SU-DHL-6 (cell line): ENCODE measurements around the gene SYNGR2.

Experiments
- EZH2phosphoT487 ChIP-seq: fragments of 200-600 bp; sonication (generic), shearing (Covaris generic); conservative IDR thresholded peaks from 2 replicates; pipeline ENCODE4 v1.6.1; 2018; ENCODE audit warnings: mild to moderate bottlenecking, antibody characterized with exemption, low read length, moderate library complexity, mixed read lengths
- TF ChIP-seq, protein P1 (sequence below): fragments of 200-600 bp; sonication (generic); IDR thresholded peaks from one replicate; pipeline ENCODE4 v1.5.1; 2017; ENCODE audit warnings: antibody characterized with exemption, mild to moderate bottlenecking, low read length, moderate library complexity; ENCODE audit not compliant: insufficient read depth, poor library complexity, severe bottlenecking

DNA sequence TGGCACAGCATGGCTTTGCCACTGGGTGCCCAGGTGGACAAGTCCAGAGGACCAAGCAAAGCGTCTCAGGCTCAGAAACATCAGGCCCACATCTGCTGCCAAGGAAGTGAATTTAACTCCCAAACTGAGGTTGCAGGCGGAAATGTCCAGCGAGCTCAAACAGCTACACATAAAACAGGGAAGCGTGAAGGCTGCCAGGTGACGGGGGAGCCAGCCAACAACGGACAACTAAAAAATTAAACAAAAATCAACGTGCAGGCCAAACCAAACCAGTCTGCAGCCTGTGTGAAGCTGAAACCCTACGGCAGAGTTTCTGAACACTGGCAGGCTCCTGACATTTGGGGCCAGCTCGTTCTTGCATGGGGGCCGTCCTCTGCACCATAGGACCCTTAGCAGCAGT is 16.0 kb downstream of the SYNGR2 start:
- TF ChIP-seq, protein P1, sequence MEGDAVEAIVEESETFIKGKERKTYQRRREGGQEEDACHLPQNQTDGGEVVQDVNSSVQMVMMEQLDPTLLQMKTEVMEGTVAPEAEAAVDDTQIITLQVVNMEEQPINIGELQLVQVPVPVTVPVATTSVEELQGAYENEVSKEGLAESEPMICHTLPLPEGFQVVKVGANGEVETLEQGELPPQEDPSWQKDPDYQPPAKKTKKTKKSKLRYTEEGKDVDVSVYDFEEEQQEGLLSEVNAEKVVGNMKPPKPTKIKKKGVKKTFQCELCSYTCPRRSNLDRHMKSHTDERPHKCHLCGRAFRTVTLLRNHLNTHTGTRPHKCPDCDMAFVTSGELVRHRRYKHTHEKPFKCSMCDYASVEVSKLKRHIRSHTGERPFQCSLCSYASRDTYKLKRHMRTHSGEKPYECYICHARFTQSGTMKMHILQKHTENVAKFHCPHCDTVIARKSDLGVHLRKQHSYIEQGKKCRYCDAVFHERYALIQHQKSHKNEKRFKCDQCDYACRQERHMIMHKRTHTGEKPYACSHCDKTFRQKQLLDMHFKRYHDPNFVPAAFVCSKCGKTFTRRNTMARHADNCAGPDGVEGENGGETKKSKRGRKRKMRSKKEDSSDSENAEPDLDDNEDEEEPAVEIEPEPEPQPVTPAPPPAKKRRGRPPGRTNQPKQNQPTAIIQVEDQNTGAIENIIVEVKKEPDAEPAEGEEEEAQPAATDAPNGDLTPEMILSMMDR = no peak
- TF ChIP-seq EZH2phosphoT487 = no peak
